Stimulated activated CD8-positive, alpha-beta memory T cell treated with anti-CD3 and anti-CD28 coated beads, Interleukin-4, amount 100 ng/mL, for 48 hours (primary cell): ENCODE data around the gene TMEM208.
A peak's percentile ranks its signal among the peaks of the same experiment; 100 is the strongest.

ENCODE experiments used
- DNase-seq: peaks from one replicate; pipeline ENCODE4 v3.0.0-alpha.2; 2020

Gene TMEM208

GRCh38 chr16:67210069-67210937, 16.6 kb upstream of the TMEM208 start:
- no peak for DNase-seq

GRCh38 chr16:67211674-67212073, 15.3 kb upstream of the TMEM208 start:
- no peak for DNase-seq

- no peak for DNase-seq
Measured at GRCh38 chr16:67212766-67213165, 14.2 kb upstream of the TMEM208 start.

- no peak for DNase-seq
Measured at GRCh38 chr16:67213197-67214019, 13.5 kb upstream of the TMEM208 start.

GRCh38 chr16:67215706-67216105, 11.2 kb upstream of the TMEM208 start:
- DNase-seq = no peak

GRCh38 chr16:67216612-67217490, 10.1 kb upstream of the TMEM208 start:
- DNase-seq = no peak

- DNase-seq = no peak
Measured at GRCh38 chr16:67223992-67224391, 2.9 kb upstream of the TMEM208 start.

GRCh38 chr16:67226295-67226803, 581 bp upstream of the TMEM208 start:
- DNase-seq = no peak

GRCh38 chr16:67227567-67227921, 614 bp downstream of the TMEM208 start:
- DNase-seq = no peak

- no peak for DNase-seq
Measured at GRCh38 chr16:67228034-67228785, 1.3 kb downstream of the TMEM208 start.

GRCh38 chr16:67228905-67229304, 2.0 kb downstream of the TMEM208 start:
- DNase-seq = no peak

- DNase-seq = no peak
Measured at GRCh38 chr16:67229906-67230808, 3.2 kb downstream of the TMEM208 start.

GRCh38 chr16:67230809-67231660, 4.1 kb downstream of the TMEM208 start:
- DNase-seq = no peak

GRCh38 chr16:67233596-67233995, 6.7 kb downstream of the TMEM208 start:
- DNase-seq = no peak

- DNase-seq = no peak
Measured at GRCh38 chr16:67234180-67234597, 7.3 kb downstream of the TMEM208 start.

GRCh38 chr16:67235816-67236562, 9.1 kb downstream of the TMEM208 start:
- no peak for DNase-seq

- peak; percentile 95 for DNase-seq
Measured at GRCh38 chr16:67236563-67237395, 9.8 kb downstream of the TMEM208 start.
